ENCODE results near the gene GPR171. TPM values are rescaled to one million over a fixed set of nuclear protein-coding genes. Genes with fewer than 3 reads are reported as not detected.

The GPR171 gene
- total and polyA plus RNA-seq, 12 donors, result 0.31 to 3.7 (median 0.50) TPM; not detected in 6

GRCh38 chr3:151225040-151225975 is 22.3 kb upstream of the GPR171 start:
- Histone ChIP-seq H3K27ac (peak overlapping the region in 1 of 10 donors; percentile 35), H3K4me1 (peaks cover 0 to 44% (median 19%) of the 10 kb centered on the region in 9 donors), H3K9me3 (peaks cover 0 to 3% (median 0%) of the 10 kb centered on the region in 11 donors), H3K27me3 (no peaks in the 10 kb centered on the region), H3K36me3 (no peaks in the 10 kb centered on the region), H3K4me3 (no peak overlapping the region)
- WGBS, 2 donors, result 66 to 76% methylated on average over 9 of the region's 9 CpGs
- no peak for DNase-seq
- intact Hi-C loops (cut with DNase I), result loop anchor here in 5 of 10 donors (5.0 to 10.0 kb wide), 6 partner anchors 42 to 692 kb away; no protein-coding TSS in a partner anchor
- TF ChIP-seq CTCF (IDR thresholded peaks at IDR 0.05), result no peak
- ATAC-seq, result no peak

DNA sequence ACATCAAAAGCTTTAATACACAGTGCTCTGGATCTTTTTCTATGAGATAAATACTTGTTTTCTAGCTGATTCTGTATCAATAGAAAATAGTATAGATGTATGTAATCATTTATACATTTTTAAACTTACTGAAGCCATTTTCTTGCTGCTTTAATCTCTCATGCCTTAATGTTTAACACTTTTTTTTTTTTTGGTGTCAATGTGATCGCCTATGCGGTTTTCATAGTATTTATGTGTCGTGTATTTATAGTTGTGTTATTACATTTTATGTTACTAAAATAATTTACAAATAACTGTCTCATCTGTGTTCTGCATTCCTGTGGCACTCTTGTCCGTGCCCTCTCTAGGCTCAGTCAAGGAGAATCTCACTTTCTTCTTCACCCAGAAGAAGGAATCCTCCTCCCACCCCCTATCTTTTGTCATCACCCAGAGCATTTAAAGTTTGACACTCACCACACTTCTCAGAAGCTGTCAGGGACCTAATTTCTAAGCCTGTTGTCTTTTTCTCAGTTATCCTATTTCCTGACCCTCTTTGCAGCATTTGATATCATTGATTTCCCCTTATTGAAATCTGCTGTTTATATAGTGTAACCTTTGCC is 21.4 kb upstream of the GPR171 start:
- WGBS, 2 donors, result 86 to 88% methylated on average over 4 of the region's 4 CpGs
- intact Hi-C loops (cut with DNase I), result loop anchor here in 1 of 10 donors (10.0 kb wide), 1 partner anchor 610 kb away; no protein-coding TSS in a partner anchor

GRCh38 chr3:151219056-151219455 is 16.0 kb upstream of the GPR171 start:
- DNase-seq (no peak), ATAC-seq (peak in 5 of 8 donors; percentile 24 to 80 (median 68))
- Histone ChIP-seq H3K9me3 (peaks cover 0 to 3% (median 0%) of the 10 kb centered on the region in 11 donors), H3K4me3 (no peak overlapping the region), H3K27ac (peak overlapping the region in 1 of 10 donors; percentile 21), H3K27me3 (no peaks in the 10 kb centered on the region), H3K4me1 (peaks cover 0 to 42% (median 14%) of the 10 kb centered on the region in 9 donors), H3K36me3 (no peaks in the 10 kb centered on the region)
- intact Hi-C loops (cut with DNase I), result no loop called here
- TF ChIP-seq CTCF (IDR thresholded peaks at IDR 0.05), result no peak
- 46 to 47% methylated on average over 1 of the region's 1 CpG for WGBS, 2 donors

More for the DNA sequence above, 21.4 kb upstream of the GPR171 start:
- Histone ChIP-seq H3K4me3 (no peak overlapping the region), H3K27ac (no peak overlapping the region), H3K9me3 (peaks cover 0 to 3% (median 0%) of the 10 kb centered on the region in 11 donors), H3K4me1 (peaks cover 0 to 35% (median 19%) of the 10 kb centered on the region in 9 donors), H3K27me3 (no peaks in the 10 kb centered on the region), H3K36me3 (no peaks in the 10 kb centered on the region)
- TF ChIP-seq CTCF (IDR thresholded peaks at IDR 0.05), result no peak
- no peak for ATAC-seq
- DNase-seq, result no peak

DNA sequence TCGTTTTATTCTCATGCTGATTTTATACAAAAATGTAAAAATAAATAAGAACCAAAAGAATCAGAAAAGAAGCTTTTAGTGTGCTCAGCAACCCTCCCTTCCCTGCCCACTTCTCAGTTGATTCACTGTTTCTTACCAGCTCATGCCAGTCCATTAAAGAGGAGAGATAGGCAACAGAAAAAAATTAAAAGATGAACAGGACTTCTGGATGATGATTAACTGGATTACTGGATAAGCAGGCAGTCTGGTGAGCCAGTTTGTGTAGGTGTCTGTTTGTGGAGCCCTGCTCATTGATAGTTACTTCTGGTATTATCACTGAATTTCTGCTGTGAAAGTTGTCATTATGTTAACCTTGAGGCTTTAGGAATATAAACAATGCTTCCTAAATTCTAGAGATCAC is 15.1 kb upstream of the GPR171 start:
- no peak for DNase-seq
- no peak for TF ChIP-seq CTCF (IDR thresholded peaks at IDR 0.05)
- Histone ChIP-seq H3K27ac (peak overlapping the region in 2 of 10 donors; percentile 21 to 24), H3K27me3 (no peaks in the 10 kb centered on the region), H3K4me1 (peaks cover 0 to 42% (median 14%) of the 10 kb centered on the region in 9 donors), H3K4me3 (no peak overlapping the region), H3K36me3 (no peaks in the 10 kb centered on the region), H3K9me3 (no peaks in the 10 kb centered on the region)
- intact Hi-C loops (cut with DNase I), result no loop called here
- WGBS, 2 donors, result 49 to 58% methylated on average over 1 of the region's 1 CpG
- ATAC-seq, result no peak
